ENCODE measurements around the gene NDUFB7. TPM values are rescaled to one million over a fixed set of nuclear protein-coding genes. Genes with fewer than 3 reads are reported as not detected.
"Not testable (repeated sequence)": the region's sequence is repeated elsewhere in the genome, so short reads cannot be mapped to it uniquely, and the experiment has no call there.

Gene NDUFB7
- total RNA-seq = 501 TPM
- long read RNA-seq, transcript NDUFB7-201 (3 exons, 531 nt) = major isoform, 234 of 242 reads
- long read RNA-seq, partial matches to known transcripts = 7 of 242 reads
- long read RNA-seq, other reads (novel, unspliced or antisense) = 1 of 242 reads

DNA sequence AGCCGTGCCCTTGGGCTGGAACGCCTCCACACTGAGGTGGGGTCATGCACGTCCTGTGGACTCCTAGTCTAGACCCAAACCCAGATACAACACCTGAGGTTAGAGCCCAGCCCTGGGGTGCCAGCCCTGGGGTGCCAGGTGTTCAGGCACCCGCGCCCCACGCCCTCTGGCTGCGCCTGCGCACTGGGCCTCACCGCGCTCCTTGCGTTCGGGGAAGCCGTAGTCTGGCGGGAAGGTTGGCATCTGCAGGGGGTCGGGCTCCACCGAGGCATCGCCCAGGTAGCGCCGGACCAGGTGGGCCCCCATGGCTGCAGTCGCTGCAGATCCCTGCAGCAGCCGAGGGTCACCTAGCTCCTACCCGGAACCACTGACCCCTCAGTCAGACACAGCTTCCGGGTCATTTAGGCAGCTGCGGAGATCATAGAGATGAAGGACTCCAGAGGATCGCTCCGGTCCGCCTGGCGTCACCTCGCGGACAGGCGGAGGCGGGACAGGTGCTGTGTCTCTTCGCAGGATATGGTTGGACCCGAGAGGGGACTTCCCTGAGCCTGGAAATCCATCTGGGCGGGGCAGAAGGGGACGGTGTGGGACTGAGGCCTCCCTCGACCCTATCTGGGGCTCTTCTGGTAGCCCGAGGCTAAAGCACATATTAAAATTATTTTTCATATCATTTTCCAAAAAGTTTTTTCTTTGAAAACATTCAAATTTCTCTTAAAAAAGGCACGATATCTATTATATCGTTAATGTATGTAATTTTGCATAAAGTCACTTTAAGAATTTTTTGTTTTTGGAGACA is at the start of gene NDUFB7:
TSS of gene NDUFB7 (minus strand) at position 372 of the 796 bp plus-strand sequence. CDS start at position 306, 66 bp downstream.
- intact Hi-C loops (cut with micrococcal nuclease) = loop anchor here (5.0 kb wide), 1 partner anchor 315 kb away; the partner anchor contains the start of gene OR7A17
- H3K36me3 ChIP-seq = peaks cover 7% of the 10 kb centered on the region
- H3K27me3 ChIP-seq (ENCODE audit: low read depth) = no peaks in the 10 kb centered on the region
- peak; percentile 91 for DNase-seq
- peak within 1 kb of the TSS; percentile 92 for H3K4me3 ChIP-seq
- peaks cover 55% of the 10 kb centered on the region for H3K4me1 ChIP-seq
- peak within 1 kb of the TSS; percentile 95 for H3K27ac ChIP-seq (replicated peaks)
- no peaks in the 10 kb centered on the region for H3K9me3 ChIP-seq (replicated peaks)
- peak; percentile 75 for TF ChIP-seq CTCF (IDR thresholded peaks at IDR 0.05; ENCODE audit: borderline replicate concordance)

DNA sequence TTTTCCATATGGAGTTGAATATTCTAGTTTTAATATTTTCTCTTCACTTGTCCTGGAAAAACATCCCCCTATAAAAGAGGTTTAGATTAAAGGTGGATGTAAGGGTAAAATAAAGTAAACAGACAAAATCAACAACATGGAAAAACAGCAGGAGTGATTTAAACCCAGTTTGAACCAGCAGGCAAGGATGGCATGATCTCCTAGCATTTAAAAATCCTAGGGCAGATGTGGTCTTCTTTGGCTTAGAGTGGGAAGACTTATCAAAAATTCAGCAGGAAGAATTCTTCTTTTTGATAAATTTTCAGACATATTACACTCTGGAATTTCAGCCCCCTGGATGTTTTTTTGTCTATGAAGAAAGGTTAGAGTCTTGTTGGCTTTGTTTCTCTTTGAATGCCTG is 47.5 kb upstream of the NDUFB7 start:
- no peak for DNase-seq

DNA sequence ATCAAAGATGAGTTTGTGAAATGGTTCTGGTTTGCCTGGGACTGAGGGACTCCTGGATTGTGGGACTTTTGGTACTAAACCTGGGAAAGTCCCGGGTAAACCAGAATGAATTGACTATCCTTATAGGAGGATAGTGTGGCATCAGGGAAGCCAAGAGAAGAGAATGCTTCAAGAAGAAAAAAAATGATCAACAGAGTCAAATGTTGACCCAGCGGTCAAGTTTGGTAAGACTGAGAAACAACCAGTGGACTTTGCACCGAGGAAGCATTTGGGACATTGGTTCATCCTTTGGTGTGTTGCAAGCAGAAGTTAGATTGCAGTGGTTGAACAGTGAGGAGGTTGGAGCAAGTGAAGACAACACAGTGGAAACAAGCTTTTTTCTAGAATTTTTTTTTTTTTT is 44.5 kb upstream of the NDUFB7 start:
- TF ChIP-seq CTCF (IDR thresholded peaks at IDR 0.05; ENCODE audit: borderline replicate concordance) = no peak
- no peak for DNase-seq
- H3K4me3 ChIP-seq = no peak overlapping the region
- no peaks in the 10 kb centered on the region for H3K4me1 ChIP-seq
- no peaks in the 10 kb centered on the region for H3K36me3 ChIP-seq
- H3K27ac ChIP-seq (replicated peaks) = no peak overlapping the region
- peaks cover 21% of the 10 kb centered on the region for H3K9me3 ChIP-seq (replicated peaks)
- H3K27me3 ChIP-seq (ENCODE audit: low read depth) = peaks cover 10% of the 10 kb centered on the region
- intact Hi-C loops (cut with micrococcal nuclease) = no loop called here

More for the DNA sequence above, 47.5 kb upstream of the NDUFB7 start:
- no peak overlapping the region for H3K27ac ChIP-seq (replicated peaks)
- no peaks in the 10 kb centered on the region for H3K36me3 ChIP-seq
- intact Hi-C loops (cut with micrococcal nuclease) = no loop called here
- H3K4me3 ChIP-seq = no peak overlapping the region
- no peaks in the 10 kb centered on the region for H3K4me1 ChIP-seq
- peaks cover 21% of the 10 kb centered on the region for H3K9me3 ChIP-seq (replicated peaks)
- peaks cover 10% of the 10 kb centered on the region for H3K27me3 ChIP-seq (ENCODE audit: low read depth)
- TF ChIP-seq CTCF (IDR thresholded peaks at IDR 0.05; ENCODE audit: borderline replicate concordance) = no peak

DNA sequence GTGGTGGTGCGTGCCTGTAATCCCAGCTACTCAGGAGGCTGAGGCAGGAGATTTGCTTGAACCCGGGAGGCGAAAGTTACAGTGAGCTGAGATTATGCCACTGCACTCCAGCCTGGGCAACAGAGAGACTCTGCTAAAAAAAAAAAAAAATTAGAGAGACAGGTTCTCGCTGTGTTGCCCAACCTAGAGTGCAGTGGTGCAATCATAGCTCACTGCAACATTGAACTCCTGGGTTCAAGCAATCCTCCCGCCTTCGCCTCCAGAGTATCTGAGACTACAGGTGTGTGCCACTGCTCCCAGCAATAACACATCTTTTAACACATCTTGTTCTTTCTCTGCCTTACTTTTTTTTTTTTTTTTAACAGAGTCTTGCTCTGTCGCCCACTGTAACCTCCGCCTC is 43.8 kb upstream of the NDUFB7 start:
- Histone ChIP-seq H3K4me3 (no peak overlapping the region), H3K27ac (replicated peaks) (no peak overlapping the region), H3K27me3 (ENCODE audit: low read depth) (peaks cover 10% of the 10 kb centered on the region), H3K36me3 (no peaks in the 10 kb centered on the region), H3K9me3 (replicated peaks) (peaks cover 21% of the 10 kb centered on the region), H3K4me1 (no peaks in the 10 kb centered on the region)
- TF ChIP-seq CTCF (IDR thresholded peaks at IDR 0.05; ENCODE audit: borderline replicate concordance) = no peak
- no peak for DNase-seq
- intact Hi-C loops (cut with micrococcal nuclease) = no loop called here

- Histone ChIP-seq H3K36me3 (no peaks in the 10 kb centered on the region), H3K4me1 (no peaks in the 10 kb centered on the region), H3K27me3 (ENCODE audit: low read depth) (peaks cover 10% of the 10 kb centered on the region), H3K27ac (replicated peaks) (no peak overlapping the region), H3K9me3 (replicated peaks) (peaks cover 10% of the 10 kb centered on the region), H3K4me3 (no peak overlapping the region)
- DNase-seq = no peak
- TF ChIP-seq CTCF (IDR thresholded peaks at IDR 0.05; ENCODE audit: borderline replicate concordance) = no peak
- intact Hi-C loops (cut with micrococcal nuclease) = no loop called here
Observed at GRCh38 chr19:14614099-14614412, 42.2 kb upstream of the NDUFB7 start.

GRCh38 chr19:14613399-14614098 is 41.7 kb upstream of the NDUFB7 start:
- DNase-seq; H3K9me3 ChIP-seq (replicated peaks); H3K27ac ChIP-seq (replicated peaks); H3K4me1 ChIP-seq; intact Hi-C loops (cut with micrococcal nuclease); H3K4me3 ChIP-seq; H3K36me3 ChIP-seq: not testable (repeated sequence)
- peaks cover 10% of the 10 kb centered on the region for H3K27me3 ChIP-seq (ENCODE audit: low read depth)

Data from left ventricle myocardium inferior (tissue), 1 donor.